Bronchial epithelial cell (primary cell): ENCODE measurements around the gene PODXL2. TPM values are rescaled to one million over a fixed set of nuclear protein-coding genes. Genes with fewer than 3 reads are reported as not detected.
"Not testable (repeated sequence)": the region's sequence is repeated elsewhere in the genome, so short reads cannot be mapped to it uniquely, and the experiment has no call there.

Experiments used
- DNase-seq: peaks from one replicate; pipeline ENCODE4 v3.0.0-alpha.2; 2010; ENCODE audit warnings: low read depth
- FAIRE-seq: peaks from 2 replicates; lab custom pipeline; 2011; peaks lifted over from hg19 to GRCh38; lab: Jason Lieb, UNC
- H3K27me3 ChIP-seq: 2 replicates; pipeline ENCODE4 v1.5.1; 2011; ENCODE audit warnings: low read length; ENCODE audit not compliant: control insufficient read depth, insufficient read depth
- H3K36me3 ChIP-seq: 2 replicates; pipeline ENCODE4 v1.5.1; 2011; ENCODE audit warnings: low read length; ENCODE audit not compliant: control insufficient read depth, insufficient read depth
- H3K4me3 ChIP-seq: 2 replicates; pipeline ENCODE4 v1.5.1; 2011; ENCODE audit warnings: mild to moderate bottlenecking, low read depth, low read length, control low read depth
- CTCF ChIP-seq: IDR thresholded peaks from 2 replicates; pipeline ENCODE4 v1.5.1; 2011; ENCODE audit warnings: mild to moderate bottlenecking, moderate library complexity, low read length, control low read depth, inconsistent platforms; ENCODE audit not compliant: insufficient read depth, severe bottlenecking
- total RNA-seq: library from RNA; depleted of rRNA; stranded (reverse); fragments of >200 nt; gene quantifications from 2 replicates; pipeline ENCODE4 v1.2.1, GENCODE V29; 2014

Gene PODXL2
- total RNA-seq, 1 donor from 2014 or later = 3.4 TPM

- DNase-seq (no peak), FAIRE-seq (no peak)
- H3K36me3 ChIP-seq = peaks cover 1% of the 10 kb centered on the region
- no peak overlapping the region for H3K4me3 ChIP-seq
- TF ChIP-seq CTCF = no peak
- no peaks in the 10 kb centered on the region for H3K27me3 ChIP-seq
Observed at GRCh38 chr3:127702151-127702578, 73.2 kb downstream of the PODXL2 start.

GRCh38 chr3:127704840-127705239, 75.9 kb downstream of the PODXL2 start:
- FAIRE-seq, H3K27me3 ChIP-seq, H3K36me3 ChIP-seq, DNase-seq, H3K4me3 ChIP-seq: not testable (repeated sequence)

GRCh38 chr3:127706312-127706711, 77.3 kb downstream of the PODXL2 start:
- peaks cover 3% of the 10 kb centered on the region for H3K36me3 ChIP-seq

GRCh38 chr3:127706785-127707351, 77.9 kb downstream of the PODXL2 start:
- Histone ChIP-seq H3K36me3 (peaks cover 3% of the 10 kb centered on the region), H3K27me3 (no peaks in the 10 kb centered on the region), H3K4me3 (no peak overlapping the region)
- TF ChIP-seq CTCF = no peak
- DNase-seq (no peak), FAIRE-seq (no peak)

More at GRCh38 chr3:127706312-127706711, 77.3 kb downstream of the PODXL2 start:
- DNase-seq (no peak), FAIRE-seq (no peak)
- TF ChIP-seq CTCF = no peak
- Histone ChIP-seq H3K27me3 (no peaks in the 10 kb centered on the region), H3K4me3 (no peak overlapping the region)

GRCh38 chr3:127707851-127708411, 78.9 kb downstream of the PODXL2 start:
- no peak for TF ChIP-seq CTCF
- Histone ChIP-seq H3K27me3 (no peaks in the 10 kb centered on the region), H3K36me3 (peaks cover 3% of the 10 kb centered on the region), H3K4me3 (no peak overlapping the region)
- FAIRE-seq (no peak), DNase-seq (no peak)

- Histone ChIP-seq H3K4me3 (no peak overlapping the region), H3K36me3 (peaks cover 4% of the 10 kb centered on the region), H3K27me3 (no peaks in the 10 kb centered on the region)
- TF ChIP-seq CTCF = no peak
- DNase-seq (no peak), FAIRE-seq (no peak)
Observed at GRCh38 chr3:127708837-127709236, 79.9 kb downstream of the PODXL2 start.
